K562 (cell line): ENCODE results near the gene AAK1. TPM values are rescaled to one million over a fixed set of nuclear protein-coding genes. Genes with fewer than 3 reads are reported as not detected.

Experiments
- ATAC-seq: fragments of 200-7000 bp; cut with Tn5 transposase; 3 replicates; pipeline ENCODE4 v1.9.1; 2020; ENCODE audit warnings: moderate library complexity
- BruUV-seq: library from RNA; stranded (reverse); fragments of 400-500 nt; replicated peaks from 2 replicates; lab custom pipeline; 2021; lab: Mats Ljungman, UMichigan
- CTCF ChIA-PET: fragments of 300-600 bp; formaldehyde crosslinking; extraction: SDS; loops from one replicate; lab custom pipeline; 2021; ENCODE audit warnings: low intra/inter-chr PET ratio; lab: Yijun Ruan, JAX
- POLR2A ChIA-PET: fragments of 300-600, 350-650 bp; sonication (Branson Sonifier 250); formaldehyde crosslinking; extraction: SDS; loops from one replicate; lab custom pipeline; 2021; ENCODE audit warnings: antibody characterized with exemption, inconsistent platforms; lab: Yijun Ruan, JAX
- DNase-seq, 4 experiments: peaks; one replicate each; pipeline versions ENCODE4 v3.0.0 to v3.0.0-alpha.2; 2011 to 2018; ENCODE audit warnings: low spot score in 3 of 4, mixed read lengths in 3 of 4; ENCODE audit errors: extremely low read depth in 1 of 4
- FAIRE-seq: peaks from 2 replicates; lab custom pipeline; 2011; peaks lifted over from hg19 to GRCh38; lab: Jason Lieb, UNC
- H2AFZ ChIP-seq: 2 replicates; pipeline ENCODE4 v1.6.0; 2011; ENCODE audit warnings: low read depth, low read length, control low read depth, inconsistent platforms
- H3K27ac ChIP-seq: fragments of 200-600 bp; 3 replicates; pipeline ENCODE4 v1.8.0; 2011; ENCODE audit warnings: low read depth, mild to moderate bottlenecking, control low read depth, inconsistent platforms, low read length, moderate library complexity, mixed read lengths; ENCODE audit errors: extremely low read depth
- H3K27me3 ChIP-seq, 2 experiments: fragments of 300-600 bp in 1 of 2; 2 replicates in 1 of 2; 3 replicates in 1 of 2; pipeline versions ENCODE4 v1.6.0 to v1.8.0; 2011; ENCODE audit warnings: inconsistent platforms in 2 of 2, low read length in 2 of 2, mild to moderate bottlenecking in 1 of 2, mixed read lengths in 1 of 2, moderate library complexity in 1 of 2; ENCODE audit not compliant: control insufficient read depth in 2 of 2, insufficient read depth in 2 of 2
- H3K36me3 ChIP-seq: fragments of 300-600 bp; 3 replicates; pipeline ENCODE4 v1.8.0; 2011; ENCODE audit warnings: mild to moderate bottlenecking, low read length, inconsistent platforms; ENCODE audit not compliant: control insufficient read depth, insufficient read depth
- H3K4me1 ChIP-seq, 2 experiments: fragments of 200-600 bp in 1 of 2; replicated peaks in 1 of 2; 2 replicates in 1 of 2; 3 replicates in 1 of 2; pipeline versions ENCODE4 v1.5.1 to v1.8.0; 2011; ENCODE audit warnings: inconsistent platforms in 2 of 2, low read length in 2 of 2, mild to moderate bottlenecking in 1 of 2, mixed read lengths in 1 of 2, moderate library complexity in 1 of 2; ENCODE audit not compliant: control insufficient read depth in 2 of 2, insufficient read depth in 2 of 2
- H3K4me2 ChIP-seq: 2 replicates; pipeline ENCODE4 v1.6.1; 2011; ENCODE audit warnings: low read length, control low read depth, inconsistent platforms, mixed read lengths; ENCODE audit not compliant: insufficient read depth
- H3K4me3 ChIP-seq: fragments of 200-600 bp; sonication (generic), shearing (Covaris generic); 2 replicates; pipeline ENCODE4 v1.5.1; 2016; ENCODE audit warnings: control low read depth, inconsistent platforms
- H3K79me2 ChIP-seq: fragments of 200-600 bp; 3 replicates; pipeline ENCODE4 v1.8.0; 2011; ENCODE audit warnings: low read length, inconsistent platforms; ENCODE audit not compliant: control insufficient read depth, insufficient read depth
- H3K9ac ChIP-seq, 2 experiments: 2 replicates each; pipeline versions ENCODE4 v1.6.0 to v1.6.1; 2011; ENCODE audit warnings: low read depth in 2 of 2, low read length in 2 of 2, control low read depth in 1 of 2, inconsistent platforms in 1 of 2, mild to moderate bottlenecking in 1 of 2, mixed read lengths in 1 of 2; ENCODE audit not compliant: insufficient read depth in 1 of 2
- H3K9me1 ChIP-seq: one replicate; pipeline ENCODE4 v1.6.0; 2011; ENCODE audit warnings: inconsistent platforms, mild to moderate bottlenecking, low read length, moderate library complexity; ENCODE audit not compliant: control insufficient read depth, insufficient read depth
- H3K9me3 ChIP-seq: replicated peaks from 2 replicates; pipeline ENCODE4 v1.5.1; 2011; ENCODE audit warnings: low read depth, low read length, inconsistent platforms; ENCODE audit not compliant: control insufficient read depth, insufficient read depth
- H4K20me1 ChIP-seq: replicated peaks from 2 replicates; pipeline ENCODE4 v1.6.1; 2011; ENCODE audit warnings: low read length, inconsistent platforms, mixed read lengths; ENCODE audit not compliant: control insufficient read depth, insufficient read depth
- ELF4 ChIP-seq: fragments of 450-650 bp; formaldehyde crosslinking; IDR thresholded peaks from 2 replicates; pipeline ENCODE4 v1.4.0; 2022; ENCODE audit warnings: missing genetic modification characterization
- HDGF ChIP-seq: fragments of 450-650 bp; IDR thresholded peaks from 2 replicates; pipeline ENCODE4 v1.6.1; 2016
- HMG20A ChIP-seq: fragments of 450-650 bp; formaldehyde crosslinking; conservative IDR thresholded peaks from 2 replicates; pipeline ENCODE4 v1.4.0; 2020; ENCODE audit warnings: mild to moderate bottlenecking, mixed read lengths
- MYNN ChIP-seq, 2 experiments: sonication (generic); formaldehyde crosslinking in 1 of 2; IDR thresholded peaks; 2 replicates each; pipeline versions ENCODE4 v1.5.0 to v1.6.1; 2016 to 2020; ENCODE audit warnings: antibody characterized with exemption in 1 of 2, missing genetic modification reagents in 1 of 2
- NFE2 ChIP-seq: IDR thresholded peaks from 2 replicates; pipeline ENCODE4 v1.6.1; 2014; ENCODE audit warnings: antibody characterized with exemption, low read depth
- RBFOX2 ChIP-seq: fragments of 200-400 bp; formaldehyde crosslinking; IDR thresholded peaks from 2 replicates; pipeline ENCODE4 v1.6.1; 2017; ENCODE audit warnings: low read depth, mild to moderate bottlenecking, low read length, moderate library complexity
- SAP30 ChIP-seq: fragments of 200-600 bp; sonication (generic); IDR thresholded peaks from 2 replicates; pipeline ENCODE4 v1.6.1; 2012; ENCODE audit warnings: borderline replicate concordance, low read depth, mild to moderate bottlenecking, moderate library complexity, low read length, control low read depth, inconsistent platforms; ENCODE audit not compliant: insufficient read depth, poor library complexity, severe bottlenecking
- ZBTB1 ChIP-seq: sonication (generic); formaldehyde crosslinking; IDR thresholded peaks from 2 replicates; pipeline ENCODE4 v1.8.1; 2023; ENCODE audit warnings: missing genetic modification reagents, low read depth, mild to moderate bottlenecking, borderline replicate concordance
- ZBTB40 ChIP-seq, 2 experiments: fragments of 450-650 bp in 1 of 2; sonication (generic) in 1 of 2; formaldehyde crosslinking in 1 of 2; IDR thresholded peaks; 2 replicates each; pipeline versions ENCODE4 v1.7.1 to v1.9.0; 2016 to 2022; ENCODE audit warnings: inconsistent platforms in 1 of 2, mild to moderate bottlenecking in 1 of 2, missing genetic modification reagents in 1 of 2
- ZNF134 ChIP-seq: fragments of 250-450 bp; sonication (Bioruptor Pico); conservative IDR thresholded peaks from 2 replicates; pipeline ENCODE4 v1.4.0; 2020
- ZNF639 ChIP-seq, 2 experiments: fragments of 200-800 bp in 1 of 2; sonication (Bioruptor generic) in 1 of 2; sonication (generic) in 1 of 2; formaldehyde crosslinking in 1 of 2; IDR thresholded peaks in 1 of 2; conservative IDR thresholded peaks in 1 of 2; 2 replicates each; pipeline versions ENCODE4 v1.5.0 to v1.6.1; 2016 to 2020; ENCODE audit warnings: missing compliant biosample characterization in 1 of 2, missing genetic modification characterization in 1 of 2, missing genetic modification reagents in 1 of 2
- ZNF76 ChIP-seq: fragments of 250-450 bp; sonication (Bioruptor Pico); IDR thresholded peaks from 2 replicates; pipeline ENCODE4 v1.4.0; 2020; ENCODE audit warnings: mild to moderate bottlenecking, moderate library complexity, borderline replicate concordance
- WGBS: fragments of 100-300 bp; shearing (Covaris generic); methylation state at CpG from one replicate; pipeline ENCODE4 v1.1.6; 2016; ENCODE audit warnings: low coverage, mixed read lengths; ENCODE audit not compliant: insufficient coverage; ENCODE audit errors: missing lambda C conversion rate; 5-methylcytosine and 5-hydroxymethylcytosine counted together
- in situ Hi-C: fragments of 300-500 bp; cut with MboI; formaldehyde crosslinking; loops from 4 replicates; pipeline ENCODE4 v1.15.0; 2018; ENCODE audit warnings: inconsistent platforms, mixed read lengths
- intact Hi-C: fragments of 100-400 bp; cut with micrococcal nuclease; formaldehyde crosslinking; loops from 2 replicates; pipeline ENCODE4 v1.14.2; 2022
- polyA plus RNA-seq, 8 experiments: library from polyadenylated mRNA; depleted of rRNA in 4 of 8; stranded (reverse) in 5 of 8; unstranded in 3 of 8; fragments of >200 nt; fragmentation: Nextera tagmentation in 2 of 8; fragmentation: Illumina TruSeq in 1 of 8; extraction: Ambion mirVana in 2 of 8; extraction: Trizol in 1 of 8; gene quantifications; 2 replicates each; pipeline versions ENCODE4 v1.2.1 to v1.2.3, GENCODE V29; 2011 to 2014; ENCODE audit warnings: inconsistent platforms in 1 of 8, missing spikeins in 1 of 8
- total RNA-seq, 7 experiments: library from RNA; depleted of rRNA in 6 of 7; stranded (reverse); fragments of >200 nt in 6 of 7; fragmentation: Illumina TruSeq in 2 of 7; extraction: Trizol in 2 of 7; gene quantifications; 2 replicates each; pipeline versions ENCODE4 v1.2.1 to v1.2.3, GENCODE V29; 2011 to 2021; ENCODE audit warnings: low replicate concordance in 1 of 7

AAK1 gene
- total and polyA plus RNA-seq, 9 of the 15 experiments (the other 6 are each of a cell fraction or from before 2014, with no cell fraction given) = 0.89 to 17.1 (median 6.0) TPM

GRCh38 chr2:69576880-69577279, 66.7 kb downstream of the AAK1 start:
- H3K4me2 ChIP-seq = no peak overlapping the region
- BruUV-seq = no TSS peak
- DNase-seq = no peak
- no peak overlapping the region for H3K9ac ChIP-seq
- H2AFZ ChIP-seq = no peak overlapping the region
- intact Hi-C loops = no loop called here
- no peaks in the 10 kb centered on the region; the same call in 2 of the 3 replicates for H3K79me2 ChIP-seq
- in situ Hi-C loops = no loop called here
- H3K27me3 ChIP-seq = no peaks in the 10 kb centered on the region
- H3K9me1 ChIP-seq = no peaks in the 10 kb centered on the region
- H3K4me3 ChIP-seq = no peak overlapping the region
- H3K9me3 ChIP-seq = no peaks in the 10 kb centered on the region
- peaks cover 0 to 3% of the 10 kb centered on the region in 2 experiments; a peak in 3 of 5 replicates for H3K4me1 ChIP-seq
- ATAC-seq = no peak
- no peak for FAIRE-seq
- no peaks in the 10 kb centered on the region for H4K20me1 ChIP-seq
- WGBS = 84% methylated on average over 5 of the region's 5 CpGs
- no peaks in the 10 kb centered on the region for H3K36me3 ChIP-seq
- no peak overlapping the region for H3K27ac ChIP-seq
- ChIA-PET CTCF (no interaction called here), POLR2A (interaction anchor here (0.6 to 1.0 kb wide), 2 partner anchors 9 to 13 kb away, joined by 3 read pairs; no protein-coding TSS in a partner anchor)
- TF ChIP-seq ZBTB1 (CRISPR knock-in tag) = no peak
- no peak for TF ChIP-seq ELF4
- no peak for TF ChIP-seq HMG20A (CRISPR knock-in tag)
- TF ChIP-seq ZNF76 (CRISPR knock-in tag) = no peak
- no peak for TF ChIP-seq MYNN (IDR thresholded peaks at IDR 0.05)
- TF ChIP-seq MYNN (CRISPR knock-in tag; IDR thresholded peaks at IDR 0.05) = no peak
- no peak for TF ChIP-seq ZNF639 (CRISPR knock-in tag; conservative IDR thresholded peaks at IDR 0.05 in 1 of 2, IDR thresholded peaks at IDR 0.05 in 1 of 2)
- TF ChIP-seq SAP30 = no peak
- no peak for TF ChIP-seq HDGF
- TF ChIP-seq RBFOX2 = no peak
- no peak for TF ChIP-seq ZBTB40 (IDR thresholded peaks at IDR 0.05)
- no peak for TF ChIP-seq ZBTB40 (CRISPR knock-in tag; IDR thresholded peaks at IDR 0.05)
- no peak for TF ChIP-seq ZNF134 (CRISPR knock-in tag)
- TF ChIP-seq NFE2 = no peak
